HepG2 (cell line): ENCODE measurements around the gene SLA2. TPM values are rescaled to one million over a fixed set of nuclear protein-coding genes. Genes with fewer than 3 reads are reported as not detected.
A peak's percentile ranks its signal among the peaks of the same experiment; 100 is the strongest.

Experiments used
- ATRX ChIP-seq: sonication (generic); formaldehyde crosslinking; IDR thresholded peaks from 2 replicates; pipeline ENCODE4 v1.4.0; 2020; ENCODE audit warnings: missing genetic modification reagents, borderline replicate concordance
- DNMT3B ChIP-seq: conservative IDR thresholded peaks from 2 replicates; pipeline ENCODE4 v1.6.1; 2016; ENCODE audit warnings: missing biosample characterization, control low read depth
- ELF1 ChIP-seq: sonication (generic); formaldehyde crosslinking; IDR thresholded peaks from 2 replicates; pipeline ENCODE4 v1.4.0; 2020; ENCODE audit warnings: missing genetic modification reagents
- ELF3 ChIP-seq: IDR thresholded peaks from 2 replicates; pipeline ENCODE4 v1.6.1; 2016; ENCODE audit warnings: missing genetic modification reagents, missing compliant biosample characterization
- GATA4 ChIP-seq: sonication (generic); IDR thresholded peaks from 2 replicates; pipeline ENCODE4 v1.6.1; 2016; ENCODE audit warnings: antibody characterized with exemption, low read depth, borderline replicate concordance
- ISL2 ChIP-seq: sonication (generic); formaldehyde crosslinking; IDR thresholded peaks from 2 replicates; pipeline ENCODE4 v1.5.0; 2020; ENCODE audit warnings: missing genetic modification reagents
- MAF1 ChIP-seq: sonication (generic); formaldehyde crosslinking; IDR thresholded peaks from 2 replicates; pipeline ENCODE4 v1.5.0; 2020; ENCODE audit warnings: missing genetic modification reagents, borderline replicate concordance
- NBN ChIP-seq: fragments of 450-650 bp; conservative IDR thresholded peaks from 2 replicates; pipeline ENCODE4 v1.6.1; 2017
- RFXANK ChIP-seq: IDR thresholded peaks from 2 replicates; pipeline ENCODE4 v1.6.1; 2016
- SMAD3 ChIP-seq: sonication (generic); formaldehyde crosslinking; IDR thresholded peaks from 2 replicates; pipeline ENCODE4 v1.4.0; 2020; ENCODE audit warnings: missing genetic modification reagents
- ZBTB38 ChIP-seq: sonication (generic); formaldehyde crosslinking; IDR thresholded peaks from 2 replicates; pipeline ENCODE4 v1.5.1; 2020; ENCODE audit warnings: mild to moderate bottlenecking, missing genetic modification reagents
- ZFAT ChIP-seq: sonication (generic); formaldehyde crosslinking; conservative IDR thresholded peaks from 2 replicates; pipeline ENCODE4 v1.8.1; 2023; ENCODE audit warnings: missing genetic modification reagents, inconsistent platforms
- ZKSCAN1 ChIP-seq: fragments of 150-350 bp; IDR thresholded peaks from 2 replicates; pipeline ENCODE4 v1.6.1; 2014; ENCODE audit warnings: low read length
- ZNF12 ChIP-seq: sonication (generic); formaldehyde crosslinking; IDR thresholded peaks from 2 replicates; pipeline ENCODE4 v1.5.0; 2020; ENCODE audit warnings: missing genetic modification reagents
- ZNF251 ChIP-seq: sonication (generic); formaldehyde crosslinking; IDR thresholded peaks from 2 replicates; pipeline ENCODE4 v1.9.0; 2021; ENCODE audit warnings: mild to moderate bottlenecking, missing genetic modification reagents
- ZNF337 ChIP-seq: sonication (generic); formaldehyde crosslinking; IDR thresholded peaks from 2 replicates; pipeline ENCODE4 v1.5.1; 2020; ENCODE audit warnings: missing genetic modification reagents, low read depth, mild to moderate bottlenecking, borderline replicate concordance
- ZNF547 ChIP-seq: sonication (generic); formaldehyde crosslinking; IDR thresholded peaks from 2 replicates; pipeline ENCODE4 v1.5.1; 2020; ENCODE audit warnings: mild to moderate bottlenecking, missing genetic modification reagents
- ZNF746 ChIP-seq: sonication (generic); formaldehyde crosslinking; IDR thresholded peaks from 2 replicates; pipeline ENCODE4 v1.8.0; 2022; ENCODE audit warnings: mild to moderate bottlenecking, missing genetic modification reagents
- ZNF768 ChIP-seq: sonication (generic); formaldehyde crosslinking; IDR thresholded peaks from 2 replicates; pipeline ENCODE4 v1.4.0; 2020; ENCODE audit warnings: missing genetic modification reagents
- ZNF83 ChIP-seq: sonication (generic); formaldehyde crosslinking; IDR thresholded peaks from 2 replicates; pipeline ENCODE4 v1.4.0; 2020; ENCODE audit warnings: missing genetic modification reagents, mild to moderate bottlenecking, borderline replicate concordance
- polyA plus RNA-seq, 8 experiments: library from polyadenylated mRNA; depleted of rRNA in 3 of 8; stranded (reverse) in 7 of 8; unstranded in 1 of 8; fragments of >200 nt; fragmentation: Illumina TruSeq in 4 of 8; extraction: Trizol in 4 of 8; gene quantifications; 2 replicates each; pipeline versions ENCODE4 v1.2.1 to v1.2.3, GENCODE V29; 2011 to 2016; ENCODE audit warnings: low read depth in 4 of 8, missing spikeins in 1 of 8, mixed read lengths in 1 of 8; ENCODE audit not compliant: insufficient read depth in 1 of 8
- total RNA-seq, 5 experiments: library from RNA; depleted of rRNA; stranded (reverse); fragments of >200 nt; fragmentation: Illumina TruSeq; extraction: Trizol; gene quantifications; 2 replicates each; pipeline ENCODE4 v1.2.3, GENCODE V29; 2016; ENCODE audit warnings: low read depth in 1 of 5
- TF ChIP-seq, protein P1 (sequence below): sonication (generic); formaldehyde crosslinking; IDR thresholded peaks from 2 replicates; pipeline ENCODE4 v1.9.0; 2021; ENCODE audit warnings: missing genetic modification reagents, borderline replicate concordance
- TF ChIP-seq, protein P2 (sequence below): IDR thresholded peaks from 2 replicates; pipeline ENCODE4 v1.6.1; 2016; ENCODE audit warnings: control low read depth
- TF ChIP-seq, protein P3 (sequence below): sonication (generic); formaldehyde crosslinking; IDR thresholded peaks from 2 replicates; pipeline ENCODE4 v1.4.0; 2020; ENCODE audit warnings: low read depth, missing genetic modification reagents
- TF ChIP-seq, protein P4 (sequence below): sonication (generic); formaldehyde crosslinking; IDR thresholded peaks from 2 replicates; pipeline ENCODE4 v1.5.0; 2020; ENCODE audit warnings: missing genetic modification reagents, mild to moderate bottlenecking, borderline replicate concordance

SLA2 gene
- total and polyA plus RNA-seq, 2 of the 13 experiments (the other 11 are each of a cell fraction or from before 2014, with no cell fraction given), result 1.6 to 3.6 TPM

DNA sequence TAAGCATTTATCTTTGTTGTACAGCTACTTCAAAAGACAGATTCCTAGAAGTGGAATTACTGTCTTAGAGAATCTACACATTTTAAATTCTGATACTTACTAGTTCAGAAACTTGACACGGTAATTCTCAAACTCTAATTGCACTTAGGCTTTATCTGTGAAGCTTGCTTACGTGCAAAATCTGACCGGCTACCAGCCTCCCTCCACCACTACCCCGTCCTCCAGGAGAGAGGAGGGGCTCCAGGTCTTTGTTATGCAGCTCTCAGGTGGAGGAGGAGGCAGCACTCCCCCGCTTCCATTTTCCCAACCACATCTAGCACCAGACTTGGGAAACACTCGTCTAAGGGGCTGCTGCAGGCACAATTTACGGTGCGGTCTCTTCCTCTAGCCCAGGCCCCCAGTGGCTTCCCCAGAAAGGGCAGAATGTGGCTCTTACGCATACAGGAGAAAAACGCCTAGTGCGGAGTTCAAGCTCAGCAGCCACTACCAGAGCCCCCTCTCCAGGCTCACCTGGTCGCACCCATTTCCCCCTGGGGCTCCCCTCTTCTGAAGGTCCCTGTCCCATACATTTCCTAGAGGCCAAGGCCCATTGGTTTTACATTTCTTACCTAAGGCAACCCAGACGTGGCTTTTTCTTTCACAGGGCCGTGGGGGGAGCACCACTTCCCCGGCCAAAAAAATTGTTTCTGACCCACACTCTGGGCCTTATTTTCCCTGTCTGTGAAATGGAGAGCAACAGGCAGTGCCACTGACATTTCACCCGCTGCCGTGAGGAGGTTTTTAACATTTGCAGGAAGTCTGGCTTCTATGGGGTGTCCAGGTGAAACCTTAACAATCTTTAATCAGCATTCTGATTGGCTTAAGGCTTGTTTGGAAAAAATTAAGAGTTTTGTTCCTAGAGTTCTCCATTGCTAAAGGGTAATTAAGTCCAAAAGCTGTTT is 74.2 kb downstream of the SLA2 start (continued):
- TF ChIP-seq MAF1 (CRISPR knock-in tag), result no peak
- TF ChIP-seq ZKSCAN1, result no peak
- no peak for TF ChIP-seq ZFAT (CRISPR knock-in tag)
- TF ChIP-seq ZNF547 (CRISPR knock-in tag), result no peak
- no peak for TF ChIP-seq GATA4
- no peak for TF ChIP-seq ATRX (CRISPR knock-in tag)
- TF ChIP-seq SMAD3 (CRISPR knock-in tag), result no peak
- TF ChIP-seq, protein P1, sequence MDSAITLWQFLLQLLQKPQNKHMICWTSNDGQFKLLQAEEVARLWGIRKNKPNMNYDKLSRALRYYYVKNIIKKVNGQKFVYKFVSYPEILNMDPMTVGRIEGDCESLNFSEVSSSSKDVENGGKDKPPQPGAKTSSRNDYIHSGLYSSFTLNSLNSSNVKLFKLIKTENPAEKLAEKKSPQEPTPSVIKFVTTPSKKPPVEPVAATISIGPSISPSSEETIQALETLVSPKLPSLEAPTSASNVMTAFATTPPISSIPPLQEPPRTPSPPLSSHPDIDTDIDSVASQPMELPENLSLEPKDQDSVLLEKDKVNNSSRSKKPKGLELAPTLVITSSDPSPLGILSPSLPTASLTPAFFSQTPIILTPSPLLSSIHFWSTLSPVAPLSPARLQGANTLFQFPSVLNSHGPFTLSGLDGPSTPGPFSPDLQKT (CRISPR knock-in tag), result no peak
- no peak for TF ChIP-seq ISL2 (CRISPR knock-in tag)
- TF ChIP-seq ELF3 (CRISPR knock-in tag), result 0 out of 2 replicates have a peak, but pooled peaks have one; percentile 8
- no peak for TF ChIP-seq ELF1 (CRISPR knock-in tag)
- TF ChIP-seq ZBTB38, result 0 out of 2 replicates have a peak, but pooled peaks have one; percentile 34
- TF ChIP-seq ZNF251 (CRISPR knock-in tag), result no peak
- TF ChIP-seq RFXANK (CRISPR knock-in tag), result no peak
- 0 out of 2 replicates have a peak, but pooled peaks have one; percentile 24 for TF ChIP-seq DNMT3B
- TF ChIP-seq ZNF83 (CRISPR knock-in tag), result 0 out of 2 replicates have a peak, but pooled peaks have one; percentile 76
- TF ChIP-seq, protein P2, sequence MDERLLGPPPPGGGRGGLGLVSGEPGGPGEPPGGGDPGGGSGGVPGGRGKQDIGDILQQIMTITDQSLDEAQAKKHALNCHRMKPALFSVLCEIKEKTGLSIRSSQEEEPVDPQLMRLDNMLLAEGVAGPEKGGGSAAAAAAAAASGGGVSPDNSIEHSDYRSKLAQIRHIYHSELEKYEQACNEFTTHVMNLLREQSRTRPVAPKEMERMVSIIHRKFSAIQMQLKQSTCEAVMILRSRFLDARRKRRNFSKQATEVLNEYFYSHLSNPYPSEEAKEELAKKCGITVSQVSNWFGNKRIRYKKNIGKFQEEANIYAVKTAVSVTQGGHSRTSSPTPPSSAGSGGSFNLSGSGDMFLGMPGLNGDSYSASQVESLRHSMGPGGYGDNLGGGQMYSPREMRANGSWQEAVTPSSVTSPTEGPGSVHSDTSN (CRISPR knock-in tag), result no peak
- peak; percentile 23; the same call in 1 of the 2 replicates for TF ChIP-seq ZNF768 (CRISPR knock-in tag)
- TF ChIP-seq, protein P3, sequence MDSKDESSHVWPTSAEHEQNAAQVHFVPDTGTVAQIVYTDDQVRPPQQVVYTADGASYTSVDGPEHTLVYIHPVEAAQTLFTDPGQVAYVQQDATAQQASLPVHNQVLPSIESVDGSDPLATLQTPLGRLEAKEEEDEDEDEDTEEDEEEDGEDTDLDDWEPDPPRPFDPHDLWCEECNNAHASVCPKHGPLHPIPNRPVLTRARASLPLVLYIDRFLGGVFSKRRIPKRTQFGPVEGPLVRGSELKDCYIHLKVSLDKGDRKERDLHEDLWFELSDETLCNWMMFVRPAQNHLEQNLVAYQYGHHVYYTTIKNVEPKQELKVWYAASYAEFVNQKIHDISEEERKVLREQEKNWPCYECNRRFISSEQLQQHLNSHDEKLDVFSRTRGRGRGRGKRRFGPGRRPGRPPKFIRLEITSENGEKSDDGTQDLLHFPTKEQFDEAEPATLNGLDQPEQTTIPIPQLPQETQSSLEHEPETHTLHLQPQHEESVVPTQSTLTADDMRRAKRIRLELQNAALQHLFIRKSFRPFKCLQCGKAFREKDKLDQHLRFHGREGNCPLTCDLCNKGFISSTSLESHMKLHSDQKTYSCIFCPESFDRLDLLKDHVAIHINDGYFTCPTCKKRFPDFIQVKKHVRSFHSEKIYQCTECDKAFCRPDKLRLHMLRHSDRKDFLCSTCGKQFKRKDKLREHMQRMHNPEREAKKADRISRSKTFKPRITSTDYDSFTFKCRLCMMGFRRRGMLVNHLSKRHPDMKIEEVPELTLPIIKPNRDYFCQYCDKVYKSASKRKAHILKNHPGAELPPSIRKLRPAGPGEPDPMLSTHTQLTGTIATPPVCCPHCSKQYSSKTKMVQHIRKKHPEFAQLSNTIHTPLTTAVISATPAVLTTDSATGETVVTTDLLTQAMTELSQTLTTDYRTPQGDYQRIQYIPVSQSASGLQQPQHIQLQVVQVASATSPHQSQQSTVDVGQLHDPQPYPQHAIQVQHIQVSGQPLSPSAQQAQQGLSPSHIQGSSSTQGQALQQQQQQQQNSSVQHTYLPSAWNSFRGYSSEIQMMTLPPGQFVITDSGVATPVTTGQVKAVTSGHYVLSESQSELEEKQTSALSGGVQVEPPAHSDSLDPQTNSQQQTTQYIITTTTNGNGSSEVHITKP, result peak; percentile 67; the same call in 1 of the 2 replicates
- peak; percentile 69 for TF ChIP-seq ZNF746
- 0 out of 2 replicates have a peak, but pooled peaks have one; percentile 29 for TF ChIP-seq ZNF12 (CRISPR knock-in tag)
- no peak for TF ChIP-seq NBN
- TF ChIP-seq, protein P4, sequence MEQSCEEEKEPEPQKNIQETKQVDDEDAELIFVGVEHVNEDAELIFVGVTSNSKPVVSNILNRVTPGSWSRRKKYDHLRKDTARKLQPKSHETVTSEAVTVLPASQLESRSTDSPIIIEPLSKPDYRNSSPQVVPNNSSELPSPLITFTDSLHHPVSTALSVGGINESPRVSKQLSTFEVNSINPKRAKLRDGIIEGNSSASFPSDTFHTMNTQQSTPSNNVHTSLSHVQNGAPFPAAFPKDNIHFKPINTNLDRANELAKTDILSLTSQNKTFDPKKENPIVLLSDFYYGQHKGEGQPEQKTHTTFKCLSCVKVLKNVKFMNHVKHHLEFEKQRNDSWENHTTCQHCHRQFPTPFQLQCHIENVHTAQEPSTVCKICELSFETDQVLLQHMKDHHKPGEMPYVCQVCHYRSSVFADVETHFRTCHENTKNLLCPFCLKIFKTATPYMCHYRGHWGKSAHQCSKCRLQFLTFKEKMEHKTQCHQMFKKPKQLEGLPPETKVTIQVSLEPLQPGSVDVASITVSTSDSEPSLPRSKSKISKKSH (CRISPR knock-in tag), result no peak
- TF ChIP-seq ZNF337, result no peak
